Measurements from ENCODE around the gene JUP. TPM values are rescaled to one million over a fixed set of nuclear protein-coding genes. Genes with fewer than 3 reads are reported as not detected.

JUP gene
- total and polyA plus RNA-seq, 8 donors = 59.5 to 248 (median 90.1) TPM

DNA sequence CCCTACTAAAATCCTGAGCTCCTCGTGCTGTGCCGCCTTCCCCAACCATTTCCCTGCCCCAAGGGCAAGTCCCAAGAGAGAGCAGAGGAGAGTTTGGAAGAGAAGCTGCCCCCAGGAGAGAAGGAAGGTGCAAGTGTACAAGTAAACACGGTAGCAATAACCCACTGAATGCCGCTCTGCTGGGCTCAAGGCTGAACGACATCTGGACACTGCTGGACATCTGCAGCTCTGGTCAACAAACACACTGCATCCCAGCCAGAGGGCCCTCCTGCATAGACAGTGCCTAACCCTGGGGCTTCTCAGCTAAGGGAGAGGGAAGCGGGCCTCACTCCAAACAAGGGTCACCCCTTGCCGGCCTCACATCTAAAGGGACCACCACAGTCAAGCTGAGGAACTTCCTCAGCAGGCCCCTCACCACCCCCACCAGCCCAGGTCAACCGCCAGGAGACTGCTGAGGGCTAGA, 12.7 kb downstream of the JUP start:
- DNase-seq = peak in 1 of 2 donors; percentile 61
- Histone ChIP-seq H3K36me3 (peaks cover 29 to 41% (median 34%) of the 10 kb centered on the region in 4 donors), H3K27ac (peak overlapping the region; percentile 74 to 94 (median 86)), H3K4me3 (no peak overlapping the region), H3K9me3 (no peaks in the 10 kb centered on the region), H3K27me3 (no peaks in the 10 kb centered on the region), H3K4me1 (peaks cover 67 to 75% (median 74%) of the 10 kb centered on the region in 4 donors)
- 35 to 62% (median 50%) methylated on average over 8 of the region's 8 CpGs for WGBS, 5 donors
- intact Hi-C loops (cut with DNase I; ENCODE audit: low total_unique reads) = no loop called here
- TF ChIP-seq POLR2AphosphoS5 (IDR thresholded peaks at IDR 0.05) (peak in 1 of 3 donors; percentile 8), POLR2A (IDR thresholded peaks at IDR 0.05) (no peak), EP300 (IDR thresholded peaks at IDR 0.05) (no peak)

GRCh38 chr17:41773190-41773588, 13.3 kb downstream of the JUP start:
- H3K36me3 ChIP-seq = peaks cover 35 to 46% (median 40%) of the 10 kb centered on the region in 4 donors
- peak overlapping the region; percentile 74 to 94 (median 86) for H3K27ac ChIP-seq
- intact Hi-C loops (cut with DNase I; ENCODE audit: low total_unique reads) = no loop called here
- H3K27me3 ChIP-seq = no peaks in the 10 kb centered on the region
- TF ChIP-seq POLR2AphosphoS5 (IDR thresholded peaks at IDR 0.05) = peak; percentile 24 to 89 (median 71)
- TF ChIP-seq CTCF (IDR thresholded peaks at IDR 0.05) = no peak
- H3K9me3 ChIP-seq = no peaks in the 10 kb centered on the region
- peak; percentile 87 to 95 for DNase-seq
- H3K4me1 ChIP-seq = peaks cover 64 to 71% (median 68%) of the 10 kb centered on the region in 4 donors
- WGBS, 5 donors = 13 to 21% (median 18%) methylated on average over 8 to 12 of the region's 12 CpGs
- no peak overlapping the region for H3K4me3 ChIP-seq

DNA sequence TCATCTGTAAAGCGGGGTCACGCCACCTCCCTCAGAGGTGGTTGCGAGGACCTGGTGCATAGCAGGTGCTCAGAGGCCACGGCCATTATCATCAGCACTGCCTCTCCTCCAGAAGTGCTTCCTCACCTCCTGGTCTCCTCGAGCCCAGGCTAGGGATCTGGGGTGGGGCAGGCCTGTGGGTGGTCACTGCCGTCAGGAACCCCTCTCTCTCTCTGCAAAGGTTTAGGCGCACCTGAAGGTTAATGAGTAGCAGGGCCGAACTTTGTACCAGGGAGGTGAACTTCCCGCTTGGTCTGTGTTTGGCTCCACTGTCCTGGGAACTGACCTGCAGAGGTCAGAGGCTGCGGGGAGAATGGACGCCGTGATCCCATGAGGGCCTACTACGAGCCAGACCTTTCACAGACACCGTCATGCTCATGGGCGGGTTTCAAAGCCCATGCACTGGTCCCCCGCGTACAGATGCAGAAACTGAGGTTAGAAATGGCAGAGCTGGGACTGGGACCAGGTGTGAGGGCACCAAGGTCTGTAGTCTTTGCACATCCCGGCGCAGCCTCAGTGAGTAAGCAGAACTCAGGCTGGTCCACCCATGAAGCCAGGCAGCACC, 13.8 kb downstream of the JUP start:
- DNase-seq = peak in 1 of 2 donors; percentile 54

DNA sequence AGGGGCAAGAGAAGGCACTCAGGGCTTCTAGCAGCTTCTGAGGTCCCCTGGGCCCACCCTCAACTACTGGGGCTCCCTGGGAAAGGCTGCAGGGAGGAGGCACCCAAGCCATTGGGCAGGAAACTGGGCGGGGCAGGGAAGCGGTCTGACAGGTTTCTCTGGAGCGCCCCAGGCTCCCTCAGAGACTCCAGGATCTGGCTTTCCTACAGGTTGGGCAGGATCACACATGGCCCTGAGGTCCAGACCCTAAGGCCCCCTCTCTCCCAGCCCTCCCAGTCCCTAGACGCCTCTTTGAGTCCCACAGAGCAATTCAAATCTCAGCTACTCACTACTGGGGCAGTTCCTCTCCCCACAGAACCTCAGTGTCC, 14.3 kb downstream of the JUP start:
- Histone ChIP-seq H3K9me3 (no peaks in the 10 kb centered on the region), H3K4me1 (peaks cover 56 to 61% (median 58%) of the 10 kb centered on the region in 4 donors), H3K4me3 (peak overlapping the region in 1 of 4 donors; percentile 21), H3K36me3 (peaks cover 45 to 56% (median 49%) of the 10 kb centered on the region in 4 donors), H3K27ac (peak overlapping the region; percentile 74 to 94 (median 86)), H3K27me3 (no peaks in the 10 kb centered on the region)
- intact Hi-C loops (cut with DNase I; ENCODE audit: low total_unique reads) = no loop called here
- WGBS, 5 donors = 32 to 71% (median 55%) methylated on average over 1 to 4 of the region's 4 CpGs
- peak; percentile 90 to 94 for DNase-seq
- TF ChIP-seq POLR2AphosphoS5 (IDR thresholded peaks at IDR 0.05) = peak in 1 of 3 donors; percentile 37
- TF ChIP-seq EP300 (IDR thresholded peaks at IDR 0.05) = no peak
- TF ChIP-seq POLR2A (IDR thresholded peaks at IDR 0.05) = no peak
- no peak for TF ChIP-seq CTCF (IDR thresholded peaks at IDR 0.05)

More for the DNA sequence above, 13.8 kb downstream of the JUP start:
- no peaks in the 10 kb centered on the region for H3K27me3 ChIP-seq
- peaks cover 40 to 51% (median 45%) of the 10 kb centered on the region in 4 donors for H3K36me3 ChIP-seq
- intact Hi-C loops (cut with DNase I; ENCODE audit: low total_unique reads) = no loop called here
- TF ChIP-seq POLR2AphosphoS5 (IDR thresholded peaks at IDR 0.05) (no peak), EP300 (IDR thresholded peaks at IDR 0.05) (no peak), CTCF (IDR thresholded peaks at IDR 0.05) (no peak), POLR2A (IDR thresholded peaks at IDR 0.05) (no peak)
- peaks cover 59 to 66% (median 63%) of the 10 kb centered on the region in 4 donors for H3K4me1 ChIP-seq
- H3K4me3 ChIP-seq = peak overlapping the region in 1 of 4 donors; percentile 14
- WGBS, 5 donors = 43 to 64% (median 50%) methylated on average over 8 to 19 of the region's 19 CpGs
- no peaks in the 10 kb centered on the region for H3K9me3 ChIP-seq
- peak overlapping the region; percentile 74 to 94 (median 86) for H3K27ac ChIP-seq

Data from stomach (tissue), 9 donors.